H9 (cell line): ENCODE measurements around the gene ETDB. TPM values are rescaled to one million over a fixed set of nuclear protein-coding genes. Genes with fewer than 3 reads are reported as not detected.

Source experiments
- DNase-seq: peaks from one replicate; pipeline ENCODE4 v3.0.0-alpha.2; 2017
- H2AFZ ChIP-seq: one replicate; pipeline ENCODE4 v1.6.1; 2013; ENCODE audit warnings: mild to moderate bottlenecking, low read length, control low read depth, moderate library complexity
- H2AK5ac ChIP-seq: 2 replicates; pipeline ENCODE4 v1.6.1; 2013; ENCODE audit warnings: low read length, control low read depth, mixed read lengths; ENCODE audit not compliant: insufficient read length
- H2BK120ac ChIP-seq: one replicate; pipeline ENCODE4 v1.6.1; 2013; ENCODE audit warnings: low read depth, mild to moderate bottlenecking, low read length, control low read depth, inconsistent platforms; ENCODE audit not compliant: poor library complexity, severe bottlenecking
- H2BK12ac ChIP-seq: 2 replicates; pipeline ENCODE4 v1.6.1; 2013; ENCODE audit warnings: low read length, control low read depth, mixed read lengths, low read depth; ENCODE audit not compliant: insufficient read length
- H2BK15ac ChIP-seq: 2 replicates; pipeline ENCODE4 v1.6.1; 2013; ENCODE audit warnings: low read depth, low read length, control low read depth
- H2BK20ac ChIP-seq: one replicate; pipeline ENCODE4 v1.6.1; 2013; ENCODE audit warnings: low read depth, mild to moderate bottlenecking, low read length, control low read depth, inconsistent platforms; ENCODE audit not compliant: poor library complexity, severe bottlenecking
- H2BK5ac ChIP-seq: 2 replicates; pipeline ENCODE4 v1.6.1; 2013; ENCODE audit warnings: low read length, control low read depth, mixed read lengths; ENCODE audit not compliant: insufficient read length
- H3K14ac ChIP-seq: 2 replicates; pipeline ENCODE4 v1.6.1; 2013; ENCODE audit warnings: low read length, control low read depth; ENCODE audit not compliant: insufficient read depth
- H3K18ac ChIP-seq: 2 replicates; pipeline ENCODE4 v1.6.1; 2013; ENCODE audit warnings: low read depth, mild to moderate bottlenecking, mixed read lengths, low read length, control low read depth; ENCODE audit not compliant: insufficient read length
- H3K23ac ChIP-seq: 2 replicates; pipeline ENCODE4 v1.6.1; 2013; ENCODE audit warnings: low read length, control low read depth, mixed read lengths, low read depth; ENCODE audit not compliant: insufficient read length
- H3K23me2 ChIP-seq: 2 replicates; pipeline ENCODE4 v1.6.1; 2013; ENCODE audit warnings: low read depth, mild to moderate bottlenecking, mixed read lengths, low read length, control low read depth; ENCODE audit not compliant: insufficient read length, poor library complexity, severe bottlenecking
- H3K27ac ChIP-seq: 2 replicates; pipeline ENCODE4 v1.5.1; 2013; ENCODE audit warnings: low read length, control low read depth, mixed read lengths, low read depth; ENCODE audit not compliant: insufficient read length
- H3K27me3 ChIP-seq: 2 replicates; pipeline ENCODE4 v1.6.1; 2013; ENCODE audit warnings: low read length, control low read depth, inconsistent platforms; ENCODE audit not compliant: insufficient read depth
- H3K4ac ChIP-seq: 2 replicates; pipeline ENCODE4 v1.6.1; 2013; ENCODE audit warnings: low read depth, mild to moderate bottlenecking, control low read depth, inconsistent platforms, low read length, moderate library complexity
- H3K4me1 ChIP-seq: 2 replicates; pipeline ENCODE4 v1.6.1; 2013; ENCODE audit warnings: low read length, control low read depth, inconsistent platforms; ENCODE audit not compliant: insufficient read depth
- H3K4me2 ChIP-seq: 2 replicates; pipeline ENCODE4 v1.6.1; 2013; ENCODE audit warnings: low read length, control low read depth, mixed read lengths; ENCODE audit not compliant: insufficient read length, insufficient read depth
- H3K56ac ChIP-seq: 2 replicates; pipeline ENCODE4 v1.6.1; 2013; ENCODE audit warnings: low read depth, mild to moderate bottlenecking, mixed read lengths, low read length, control low read depth; ENCODE audit not compliant: insufficient read length
- H3K79me1 ChIP-seq: 2 replicates; pipeline ENCODE4 v1.6.1; 2013; ENCODE audit warnings: low read depth, mild to moderate bottlenecking, moderate library complexity, low read length, control low read depth, inconsistent platforms; ENCODE audit not compliant: insufficient read depth, poor library complexity, severe bottlenecking
- H3K79me2 ChIP-seq: 2 replicates; pipeline ENCODE4 v1.6.1; 2013; ENCODE audit warnings: low read length, control low read depth, inconsistent platforms; ENCODE audit not compliant: insufficient read depth
- H3K9ac ChIP-seq: 2 replicates; pipeline ENCODE4 v1.6.1; 2013; ENCODE audit warnings: low read length, control low read depth, mixed read lengths; ENCODE audit not compliant: insufficient read length; ENCODE audit errors: extremely low read depth
- H3K9me3 ChIP-seq: one replicate; pipeline ENCODE4 v1.6.1; 2013; ENCODE audit warnings: low read depth, low read length, inconsistent platforms; ENCODE audit not compliant: control insufficient read depth
- H3T11ph ChIP-seq: one replicate; pipeline ENCODE4 v1.6.1; 2013; ENCODE audit warnings: mild to moderate bottlenecking, low read length, control low read depth, inconsistent platforms
- H4K20me1 ChIP-seq: one replicate; pipeline ENCODE4 v1.6.1; 2013; ENCODE audit not compliant: control insufficient read depth, insufficient read length, insufficient read depth
- H4K5ac ChIP-seq: 2 replicates; pipeline ENCODE4 v1.6.1; 2013; ENCODE audit warnings: low read depth, mild to moderate bottlenecking, mixed read lengths, low read length, control low read depth; ENCODE audit not compliant: insufficient read length
- H4K8ac ChIP-seq: replicated peaks from 2 replicates; pipeline ENCODE4 v1.6.1; 2013; ENCODE audit warnings: low read length, control low read depth, mixed read lengths, low read depth; ENCODE audit not compliant: insufficient read length
- H4K91ac ChIP-seq: 2 replicates; pipeline ENCODE4 v1.6.1; 2013; ENCODE audit warnings: low read depth, mild to moderate bottlenecking, moderate library complexity, mixed read lengths, low read length, control low read depth; ENCODE audit not compliant: insufficient read length
- H3K27ac Mint-ChIP-seq, 3 experiments: 2 replicates in 2 of 3; 3 replicates in 1 of 3; pipeline ENCODE4 v1.8.0; 2020 to 2021; ENCODE audit warnings: mixed read lengths in 3 of 3, mild to moderate bottlenecking in 1 of 3, moderate library complexity in 1 of 3
- H3K27me3 Mint-ChIP-seq: 2 replicates; pipeline ENCODE4 v1.8.0; 2021; ENCODE audit warnings: low read depth, mild to moderate bottlenecking, moderate library complexity, mixed read lengths
- H3K36me3 Mint-ChIP-seq, 3 experiments: 2 replicates in 2 of 3; 3 replicates in 1 of 3; pipeline ENCODE4 v1.8.0; 2020 to 2021; ENCODE audit warnings: low read depth in 3 of 3, mixed read lengths in 3 of 3; ENCODE audit not compliant: insufficient read depth in 1 of 3
- H3K4me1 Mint-ChIP-seq, 2 experiments: 2 replicates each; pipeline ENCODE4 v1.8.0; 2020; ENCODE audit warnings: mixed read lengths in 2 of 2
- H3K4me3 Mint-ChIP-seq, 2 experiments: 2 replicates in 1 of 2; 3 replicates in 1 of 2; pipeline ENCODE4 v1.8.0; 2020 to 2021; ENCODE audit warnings: mild to moderate bottlenecking in 2 of 2, mixed read lengths in 2 of 2, moderate library complexity in 1 of 2
- H3K9me3 Mint-ChIP-seq, 2 experiments: 2 replicates in 1 of 2; 3 replicates in 1 of 2; pipeline ENCODE4 v1.8.0; 2020; ENCODE audit warnings: mild to moderate bottlenecking in 2 of 2, mixed read lengths in 2 of 2, moderate library complexity in 1 of 2
- CTCF ChIP-seq: fragments of 200-600 bp; sonication (generic); conservative IDR thresholded peaks from 3 replicates; pipeline ENCODE4 v1.8.0; 2021; ENCODE audit warnings: antibody characterized with exemption, mild to moderate bottlenecking
- WGBS: extraction: QIAGEN DNeasy Blood & Tissue Kit; methylation state at CpG from one replicate; pipeline ENCODE4 v1.1.7; 2013; ENCODE audit warnings: missing lambda C conversion rate, low lambda C conversion rate, mixed read lengths; ENCODE audit not compliant: insufficient read length; ENCODE audit errors: extremely low coverage; 5-methylcytosine and 5-hydroxymethylcytosine counted together
- total RNA-seq: library from RNA; stranded (reverse); gene quantifications from 2 replicates; pipeline ENCODE4 v1.2.1, GENCODE V29; 2021

The ETDB gene
- total RNA-seq, 1 experiment from 2014 or later, result not detected

GRCh38 chrX:135112743-135113142 is 7.6 kb downstream of the ETDB start:
- Histone ChIP-seq H2BK20ac (no peak overlapping the region), H3K27me3 (no peaks in the 10 kb centered on the region), H4K5ac (no peak overlapping the region), H4K91ac (no peak overlapping the region), H4K20me1 (no peaks in the 10 kb centered on the region), H2BK12ac (no peak overlapping the region), H3K4me2 (no peak overlapping the region), H3K79me2 (no peaks in the 10 kb centered on the region), H3K56ac (no peak overlapping the region), H3K9ac (no peak overlapping the region), H2AFZ (no peak overlapping the region), H3K4me1 (no peaks in the 10 kb centered on the region), H2BK5ac (no peak overlapping the region), H3T11ph (no peak overlapping the region), H3K18ac (no peak overlapping the region), H3K79me1 (no peaks in the 10 kb centered on the region), H3K23ac (no peak overlapping the region), H3K4ac (no peak overlapping the region), H3K27ac (no peak overlapping the region), H3K14ac (no peak overlapping the region), H3K9me3 (no peaks in the 10 kb centered on the region), H2BK120ac (no peak overlapping the region), H4K8ac (no peak overlapping the region), H2AK5ac (no peak overlapping the region), H3K23me2 (no peaks in the 10 kb centered on the region), H2BK15ac (no peak overlapping the region)
- DNase-seq, result no peak
- Mint-ChIP-seq H3K9me3 (peaks cover 28 to 57% of the 10 kb centered on the region in 2 experiments), H3K27ac (no peak overlapping the region), H3K4me1 (peaks cover 0 to 2% of the 10 kb centered on the region in 2 experiments; a peak in 1 of 4 replicates), H3K4me3 (no peak overlapping the region), H3K27me3 (peaks cover 4% of the 10 kb centered on the region; the same call in 1 of the 2 replicates), H3K36me3 (peaks cover 0 to 2% (median 0%) of the 10 kb centered on the region in 3 experiments; a peak in 2 of 7 replicates)
- no CpG with 5 or more reads among the region's 1 CpG for WGBS
- no peak for TF ChIP-seq CTCF
